GM18907 (cell line): ENCODE data around the gene PKHD1.

Source experiments
- ATAC-seq: cut with Tn5 transposase; IDR thresholded peaks from one replicate; pipeline ENCODE4 v1.9.1; 2021; ENCODE audit warnings: mild to moderate bottlenecking, moderate library complexity; ENCODE audit not compliant: unreplicated experiment

PKHD1 gene

GRCh38 chr6:51578994-51579393 is 508.4 kb downstream of the PKHD1 start:
- ATAC-seq: no peak

GRCh38 chr6:51578362-51578761 is 509.1 kb downstream of the PKHD1 start:
- ATAC-seq: no peak

- no peak for ATAC-seq
Observed at GRCh38 chr6:51574040-51574439, 513.4 kb downstream of the PKHD1 start.

GRCh38 chr6:51571168-51571567 is 516.2 kb downstream of the PKHD1 start:
- no peak for ATAC-seq

- no peak for ATAC-seq
Observed at GRCh38 chr6:51570168-51570921, 517.1 kb downstream of the PKHD1 start.

GRCh38 chr6:51569594-51569993 is 517.8 kb downstream of the PKHD1 start:
- ATAC-seq: no peak

- ATAC-seq: no peak
Observed at GRCh38 chr6:51568771-51569170, 518.6 kb downstream of the PKHD1 start.

- no peak for ATAC-seq
Observed at GRCh38 chr6:51565472-51565871, 521.9 kb downstream of the PKHD1 start.
